PC-3 (cell line): ENCODE data around the gene ANAPC10. TPM values are rescaled to one million over a fixed set of nuclear protein-coding genes. Genes with fewer than 3 reads are reported as not detected.

Experiments used
- ATAC-seq: fragments of 200-7000 bp; cut with Tn5 transposase; 2 replicates; pipeline ENCODE4 v1.9.1; 2020; ENCODE audit warnings: mild to moderate bottlenecking, moderate library complexity
- BruUV-seq: library from RNA; stranded (reverse); fragments of 400-500 nt; replicated peaks from 2 replicates; lab custom pipeline; 2021; lab: Mats Ljungman, UMichigan
- CTCF ChIA-PET: fragments of 300-600 bp; sonication (Branson Sonifier 250); formaldehyde crosslinking; loops from one replicate; lab custom pipeline; 2022; ENCODE audit warnings: antibody characterized with exemption; lab: Charles Lee
- POLR2A ChIA-PET: fragments of 300-600 bp; sonication (Branson Sonifier 250); formaldehyde crosslinking; loops from one replicate; lab custom pipeline; 2022; ENCODE audit warnings: antibody characterized with exemption; ENCODE audit not compliant: unreplicated experiment; lab: Charles Lee
- DNase-seq: peaks from one replicate; pipeline ENCODE4 v3.0.0-alpha.2; 2015
- H2AFZ ChIP-seq: fragments of 300-600 bp; sonication (generic); 2 replicates; pipeline ENCODE4 v1.6.0; 2016; ENCODE audit warnings: antibody characterized with exemption, low read length
- H3F3A ChIP-seq: fragments of 300-600 bp; sonication (generic); one replicate; pipeline ENCODE4 v1.6.0; 2017; ENCODE audit warnings: antibody characterized with exemption, low read length, control low read depth, mild to moderate bottlenecking; ENCODE audit not compliant: unreplicated experiment
- H3K27ac ChIP-seq: fragments of 300-600 bp; sonication (generic); 2 replicates; pipeline ENCODE4 v1.5.1; 2016; ENCODE audit warnings: mild to moderate bottlenecking, low read length
- H3K27me3 ChIP-seq: fragments of 300-600 bp; sonication (generic); 2 replicates; pipeline ENCODE4 v1.6.1; 2016; ENCODE audit warnings: low read length, mixed read lengths
- H3K36me3 ChIP-seq: fragments of 300-600 bp; sonication (generic); 2 replicates; pipeline ENCODE4 v1.6.1; 2016; ENCODE audit warnings: low read depth, mixed run types, low read length, mixed read lengths
- H3K4me1 ChIP-seq: fragments of 300-600 bp; sonication (generic); 2 replicates; pipeline ENCODE4 v1.5.1; 2016; ENCODE audit warnings: low read length; ENCODE audit not compliant: insufficient read depth
- H3K4me2 ChIP-seq: fragments of 300-600 bp; sonication (generic); 2 replicates; pipeline ENCODE4 v1.6.0; 2016; ENCODE audit warnings: low read length
- H3K4me3 ChIP-seq: fragments of 300-600 bp; sonication (generic); 2 replicates; pipeline ENCODE4 v1.5.1; 2016; ENCODE audit warnings: mild to moderate bottlenecking, low read length, mixed read lengths
- H3K79me2 ChIP-seq: fragments of 300-600 bp; sonication (generic); 2 replicates; pipeline ENCODE4 v1.6.1; 2017; ENCODE audit warnings: low read length, mixed read lengths
- H3K9ac ChIP-seq: fragments of 300-600 bp; sonication (generic); 2 replicates; pipeline ENCODE4 v1.6.0; 2016; ENCODE audit warnings: mild to moderate bottlenecking, low read length
- H3K9me2 ChIP-seq: fragments of 300-600 bp; sonication (generic); replicated peaks from 2 replicates; pipeline ENCODE4 v1.6.1; 2016; ENCODE audit warnings: mixed run types, low read length, mixed read lengths
- H3K9me3 ChIP-seq: fragments of 300-600 bp; sonication (generic); 2 replicates; pipeline ENCODE4 v1.6.1; 2016; ENCODE audit warnings: low read length, mixed read lengths
- H4K20me1 ChIP-seq: fragments of 300-600 bp; sonication (generic); 2 replicates; pipeline ENCODE4 v1.6.1; 2016; ENCODE audit warnings: low read length, mixed read lengths
- CTCF ChIP-seq: fragments of 300-600 bp; sonication (generic); conservative IDR thresholded peaks from 2 replicates; pipeline ENCODE4 v1.5.1; 2017; ENCODE audit warnings: antibody characterized with exemption, low read depth, mild to moderate bottlenecking, low read length
- EZH2 ChIP-seq: fragments of 300-600 bp; sonication (generic); IDR thresholded peaks from one replicate; pipeline ENCODE4 v1.6.1; 2017; ENCODE audit warnings: antibody characterized with exemption, mild to moderate bottlenecking, low read length; ENCODE audit not compliant: unreplicated experiment
- EZH2phosphoT487 ChIP-seq: fragments of 300-600 bp; sonication (generic); IDR thresholded peaks from 2 replicates; pipeline ENCODE4 v1.6.1; 2018; ENCODE audit warnings: mild to moderate bottlenecking, antibody characterized with exemption, low read length, borderline replicate concordance
- intact Hi-C: fragments of 100-400 bp; cut with micrococcal nuclease; formaldehyde crosslinking; loops from 2 replicates; pipeline ENCODE4 v1.9.0; 2023
- total RNA-seq: library from RNA; depleted of rRNA; stranded (reverse); fragments of >200 nt; gene quantifications from 2 replicates; pipeline ENCODE4 v1.2.3, GENCODE V29; 2014; rRNA removed

The ANAPC10 gene
- total RNA-seq, 1 experiment from 2014 or later, result 33.1 TPM

GRCh38 chr4:144948009-144948408 is 150.0 kb downstream of the ANAPC10 start:
- H3F3A ChIP-seq, result no peaks in the 10 kb centered on the region
- no peak overlapping the region for H2AFZ ChIP-seq
- H3K9me2 ChIP-seq, result no peaks in the 10 kb centered on the region
- no peak overlapping the region for H3K4me2 ChIP-seq
- ChIA-PET CTCF (no interaction called here), POLR2A (no interaction called here)
- no TSS peak for BruUV-seq
- ATAC-seq, result no peak
- intact Hi-C loops, result no loop called here
- TF ChIP-seq EZH2 (no peak), EZH2phosphoT487 (no peak), CTCF (no peak)
- no peaks in the 10 kb centered on the region for H3K9me3 ChIP-seq
- H3K79me2 ChIP-seq, result no peaks in the 10 kb centered on the region
- H3K9ac ChIP-seq, result no peak overlapping the region
- H3K27ac ChIP-seq, result no peak overlapping the region
- DNase-seq, result no peak
- H3K36me3 ChIP-seq, result no peaks in the 10 kb centered on the region
- H3K4me3 ChIP-seq, result no peak overlapping the region
- no peaks in the 10 kb centered on the region for H4K20me1 ChIP-seq
- peaks cover 6% of the 10 kb centered on the region; the same call in 1 of the 2 replicates for H3K27me3 ChIP-seq
- H3K4me1 ChIP-seq, result no peaks in the 10 kb centered on the region

Other genes starting within 250 kb of the ANAPC10 start
- 131 and 153 TPM in 2 replicates for gene ABCE1, start 115 bp upstream of the ANAPC10 start, total RNA-seq
- 13.6 and 20.6 TPM in 2 replicates for gene OTUD4, start 82.4 kb upstream of the ANAPC10 start, total RNA-seq